ENCODE measurements around the gene E2F4. TPM values are rescaled to one million over a fixed set of nuclear protein-coding genes. Genes with fewer than 3 reads are reported as not detected.
A peak's percentile ranks its signal among the peaks of the same experiment; 100 is the strongest.

The E2F4 gene
- total and polyA plus RNA-seq, 2 of the 8 experiments (the other 6 are each of a cell fraction or from before 2014, with no cell fraction given): 79.9 to 157 TPM

DNA sequence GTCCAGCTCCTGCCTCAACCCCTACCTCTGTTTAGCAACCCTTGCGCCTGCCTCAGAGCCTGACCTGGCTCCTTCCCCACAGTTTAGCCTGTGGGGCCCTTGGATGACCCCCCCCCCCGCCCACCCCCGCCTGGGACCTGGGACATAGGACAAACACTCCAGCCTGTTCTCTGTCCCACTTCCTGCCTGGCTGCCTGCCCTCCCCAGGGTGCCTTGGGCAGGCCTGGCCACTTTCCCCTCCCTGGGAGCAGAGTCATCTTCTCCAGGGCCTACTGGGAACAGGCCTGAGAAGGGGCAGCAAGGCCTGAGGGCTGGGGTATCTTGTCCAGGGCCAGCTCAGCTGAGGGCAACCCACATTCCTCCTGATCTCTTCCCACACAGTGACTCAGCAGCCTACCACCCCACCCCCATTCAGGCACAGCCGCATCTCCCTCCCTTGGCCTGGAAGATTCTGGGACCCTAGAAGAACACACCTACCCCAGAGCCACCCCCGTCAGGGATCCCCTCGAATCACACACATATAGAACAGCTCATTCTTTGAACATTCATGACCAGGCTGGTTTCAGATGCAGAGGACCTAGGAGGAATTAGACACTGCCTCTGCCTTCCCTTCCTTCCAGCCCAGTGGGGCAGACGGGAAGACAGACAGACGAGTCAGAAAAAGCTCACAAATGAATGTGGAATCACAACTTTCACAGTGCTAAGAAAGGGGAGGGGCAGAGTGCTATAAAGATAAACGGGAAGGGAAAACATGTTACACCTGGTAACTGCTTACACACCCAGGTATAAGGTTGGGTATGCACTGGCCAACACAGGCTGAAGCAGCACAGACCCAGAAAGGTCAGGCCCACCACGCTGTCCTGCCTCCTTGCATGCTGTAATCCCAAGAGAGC, 49.3 kb downstream of the E2F4 start:
- Histone ChIP-seq H3K23me2 (ENCODE audit: low read depth, low read length) (peaks cover under 1% of the 10 kb centered on the region; the same call in 1 of the 2 replicates), H3K9ac (replicated peaks in 1 of 4; ENCODE audit: extremely low read depth in 1 of 4, low read depth in 3 of 4, low read length in 3 of 4) (peak overlapping the region in 3 of 4 experiments; percentile 14 to 46 (median 25); a peak in 3 of 7 replicates), H3K9me3 (ENCODE audit: insufficient read depth in 2 of 2, low read depth in 1 of 2, low read length in 1 of 2) (no peaks in the 10 kb centered on the region), H3K27ac (ENCODE audit: low read depth, low read length) (peak overlapping the region; percentile 46; the same call in 1 of the 2 replicates), H3K4me2 (ENCODE audit: insufficient read depth in 1 of 2, low read depth in 2 of 2, low read length in 2 of 2) (peak overlapping the region in 1 of 2 experiments; percentile 44), H3K14ac (ENCODE audit: insufficient read length) (no peak overlapping the region), H3K4me3 (ENCODE audit: extremely low read depth in 1 of 4, insufficient read depth in 2 of 4, low read depth in 3 of 4, low read length in 4 of 4) (no peak overlapping the region), H2BK20ac (ENCODE audit: low read length) (0 out of 2 replicates have a peak overlapping the region, but pooled peaks have one; percentile 48), H3K56ac (replicated peaks; ENCODE audit: insufficient read length, low read depth, low read length) (no peak overlapping the region), H3K79me2 (ENCODE audit: control insufficient read depth in 1 of 2, insufficient read depth in 2 of 2, low read length in 2 of 2) (peaks cover 0 to 21% of the 10 kb centered on the region in 2 experiments; a peak in 2 of 4 replicates), H3K18ac (ENCODE audit: extremely low read depth, low read length) (peak overlapping the region; percentile 78), H3K4ac (replicated peaks; ENCODE audit: insufficient read length, low read depth, low read length) (no peak overlapping the region), H2AFZ (ENCODE audit: low read length) (no peak overlapping the region), H2BK120ac (replicated peaks; ENCODE audit: low read depth, low read length) (no peak overlapping the region), H3K27me3 (replicated peaks in 1 of 4; ENCODE audit: control insufficient read depth in 3 of 4, extremely low read depth in 1 of 4, insufficient read depth in 3 of 4, low read length in 3 of 4) (no peaks in the 10 kb centered on the region), H3K79me1 (ENCODE audit: low read depth, low read length) (peaks cover 18% of the 10 kb centered on the region), H3K23ac (ENCODE audit: insufficient read length) (no peak overlapping the region), H2BK12ac (ENCODE audit: low read depth, low read length) (peak overlapping the region; percentile 94), H4K91ac (replicated peaks; ENCODE audit: insufficient read length, low read length) (peak overlapping the region; percentile 39), H2BK5ac (ENCODE audit: low read depth, low read length) (peak overlapping the region; percentile 41), H4K5ac (ENCODE audit: insufficient read length, low read depth, low read length) (no peak overlapping the region), H4K8ac (ENCODE audit: extremely low read depth, insufficient read depth, low read length) (no peak overlapping the region), H3K4me1 (replicated peaks in 1 of 4; ENCODE audit: control insufficient read depth in 3 of 4, insufficient read depth in 4 of 4, low read length in 3 of 4) (peaks cover 12 to 23% (median 14%) of the 10 kb centered on the region in 4 experiments), H3K36me3 (ENCODE audit: control insufficient read depth in 2 of 4, insufficient read depth in 4 of 4, low read length in 3 of 4) (peaks cover 5 to 12% (median 6%) of the 10 kb centered on the region in 4 experiments; a peak in 4 of 8 replicates), H4K20me1 (replicated peaks in 1 of 2; ENCODE audit: control insufficient read depth in 1 of 2, insufficient read depth in 2 of 2, low read length in 2 of 2) (peaks cover 0 to 6% of the 10 kb centered on the region in 2 experiments), H2AK5ac (ENCODE audit: low read depth, low read length) (peak overlapping the region; percentile 94), H2BK15ac (ENCODE audit: low read length) (0 out of 2 replicates have a peak overlapping the region, but pooled peaks have one; percentile 61)
- CTCF ChIA-PET (ENCODE audit: partially characterized antibody): interaction anchor here (1.0 to 1.6 kb wide), 3 partner anchors 37 to 145 kb away, joined by 3 to 6 read pairs (median 4); no protein-coding TSS in a partner anchor
- FAIRE-seq: no peak
- no peak for DNase-seq (ENCODE audit: low read depth in 1 of 2, low spot score in 2 of 2)
- WGBS, 2 experiments (ENCODE audit: extremely low coverage in 1 of 2, insufficient coverage in 1 of 2, insufficient read length in 1 of 2, insufficient replicate concordance in 2 of 2, low coverage in 1 of 2, low lambda C conversion rate in 2 of 2, missing lambda C conversion rate in 1 of 2): 76% methylated on average over 7 of the region's 10 CpGs; no CpG with 5 or more reads in 1 of the 2 experiments
- POLR2A ChIA-PET (ENCODE audit: partially characterized antibody): interaction anchor here (1.0 to 1.7 kb wide), 3 partner anchors 9 to 13 kb away, joined by 3 to 5 read pairs (median 3); no protein-coding TSS in a partner anchor
- TF ChIP-seq CTBP2 (IDR thresholded peaks at IDR 0.05; ENCODE audit: borderline replicate concordance, insufficient read depth, insufficient read length, low read length) (no peak), SP1 (IDR thresholded peaks at IDR 0.05; ENCODE audit: low read depth, low read length) (no peak)
- TF ChIP-seq, protein P1, sequence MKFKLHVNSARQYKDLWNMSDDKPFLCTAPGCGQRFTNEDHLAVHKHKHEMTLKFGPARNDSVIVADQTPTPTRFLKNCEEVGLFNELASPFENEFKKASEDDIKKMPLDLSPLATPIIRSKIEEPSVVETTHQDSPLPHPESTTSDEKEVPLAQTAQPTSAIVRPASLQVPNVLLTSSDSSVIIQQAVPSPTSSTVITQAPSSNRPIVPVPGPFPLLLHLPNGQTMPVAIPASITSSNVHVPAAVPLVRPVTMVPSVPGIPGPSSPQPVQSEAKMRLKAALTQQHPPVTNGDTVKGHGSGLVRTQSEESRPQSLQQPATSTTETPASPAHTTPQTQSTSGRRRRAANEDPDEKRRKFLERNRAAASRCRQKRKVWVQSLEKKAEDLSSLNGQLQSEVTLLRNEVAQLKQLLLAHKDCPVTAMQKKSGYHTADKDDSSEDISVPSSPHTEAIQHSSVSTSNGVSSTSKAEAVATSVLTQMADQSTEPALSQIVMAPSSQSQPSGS (IDR thresholded peaks at IDR 0.05; ENCODE audit: low read length): no peak
